Activated CD4-positive, alpha-beta T cell treated with anti-CD3 and anti-CD28 coated beads, Interleukin-2, amount 10 ng/mL, durations not matched to agents 7 days and 5 days (primary cell): Measurements from ENCODE around the gene UPK3B. TPM values are rescaled to one million over a fixed set of nuclear protein-coding genes. Genes with fewer than 3 reads are reported as not detected.
"Not testable (repeated sequence)": the region's sequence is repeated elsewhere in the genome, so short reads cannot be mapped to it uniquely, and the experiment has no call there.

ENCODE experiments used
- CTCF ChIA-PET: fragments of 350-600 bp; sonication (Branson Sonifier 250); formaldehyde crosslinking; loops from one replicate; lab custom pipeline; 2021; ENCODE audit warnings: antibody characterized with exemption; lab: Charles Lee
- POLR2A ChIA-PET: fragments of 350-600 bp; sonication (Branson Sonifier 250); formaldehyde crosslinking; loops from one replicate; lab custom pipeline; 2021; ENCODE audit warnings: antibody characterized with exemption; lab: Charles Lee
- DNase-seq: peaks from one replicate; pipeline ENCODE4 v3.0.0-alpha.2; 2020
- H3K27ac Mint-ChIP-seq: one replicate; pipeline ENCODE4 v1.8.0; 2021; ENCODE audit warnings: mild to moderate bottlenecking, moderate library complexity, mixed read lengths
- H3K27me3 Mint-ChIP-seq: one replicate; pipeline ENCODE4 v1.8.0; 2021; ENCODE audit warnings: mixed read lengths
- H3K36me3 Mint-ChIP-seq: one replicate; pipeline ENCODE4 v1.8.0; 2021; ENCODE audit warnings: low read depth, mixed read lengths
- H3K4me1 Mint-ChIP-seq: one replicate; pipeline ENCODE4 v1.8.0; 2021; ENCODE audit warnings: mixed read lengths
- H3K4me3 Mint-ChIP-seq: one replicate; pipeline ENCODE4 v1.8.0; 2021; ENCODE audit warnings: mild to moderate bottlenecking, moderate library complexity, mixed read lengths
- H3K9me3 Mint-ChIP-seq: one replicate; pipeline ENCODE4 v1.8.0; 2021; ENCODE audit warnings: mixed read lengths
- total RNA-seq, 2 experiments: library from RNA; stranded (reverse); gene quantifications; one replicate each; pipeline ENCODE4 v1.2.3, GENCODE V29; 2021

UPK3B gene
- 1 to 10 TPM; 1.3 to 1.5 TPM for total RNA-seq

DNA sequence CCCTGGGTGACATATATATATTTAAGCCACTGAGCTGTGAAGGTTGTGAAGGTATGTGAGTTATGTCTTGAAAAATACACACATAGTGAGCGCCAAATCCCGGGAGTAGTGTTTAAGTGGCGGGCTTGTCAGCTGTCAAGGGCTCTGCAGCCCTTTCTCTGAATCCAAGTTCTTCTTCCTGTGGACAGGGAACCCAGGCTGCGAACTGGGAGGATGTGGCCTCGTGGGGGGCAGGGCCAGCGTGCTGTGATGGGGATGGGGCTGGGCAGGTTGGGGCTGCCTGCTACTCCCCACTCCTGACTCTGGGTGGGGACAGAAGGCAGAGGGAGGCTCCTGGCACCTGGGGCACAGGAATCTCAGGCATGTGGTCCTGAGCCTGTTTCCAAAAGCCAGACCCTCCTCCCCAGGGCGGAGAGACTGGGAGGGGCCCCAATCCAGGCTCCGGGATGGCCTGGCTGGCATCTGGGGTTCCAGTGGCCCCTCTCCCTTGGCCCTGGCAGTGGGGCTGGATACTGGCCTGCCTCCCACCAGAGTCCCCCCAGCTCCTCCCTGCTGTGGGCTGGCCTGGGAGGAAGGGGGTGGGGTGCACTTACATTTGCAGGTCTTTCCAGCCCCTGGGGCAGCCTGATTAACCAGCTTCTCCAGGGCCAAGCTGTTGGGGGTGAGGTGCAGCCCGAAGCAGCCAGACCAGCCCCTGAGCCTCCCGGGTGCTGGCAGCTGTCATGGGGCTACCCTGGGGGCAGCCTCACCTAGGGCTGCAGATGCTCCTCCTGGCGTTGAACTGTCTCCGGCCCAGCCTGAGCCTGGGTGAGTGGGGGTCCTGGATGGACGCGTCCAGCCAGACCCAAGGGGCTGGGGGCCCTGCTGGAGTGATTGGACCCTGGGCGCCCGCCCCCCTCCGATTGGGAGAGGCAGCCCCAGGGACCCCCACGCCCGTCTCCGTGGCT lies at the start of gene UPK3B:
UPK3B (plus strand) TSS at position 622 of the 947 bp plus-strand sequence; CDS start at position 723, 101 bp downstream.
- H3K4me3 Mint-ChIP-seq, result no peak within 1 kb of the TSS
- CTCF ChIA-PET, result no interaction called here
- no peaks in the 10 kb centered on the region for H3K9me3 Mint-ChIP-seq
- no peak for DNase-seq
- H3K27ac Mint-ChIP-seq, result no peak within 1 kb of the TSS
- peaks cover 4% of the 10 kb centered on the region for H3K4me1 Mint-ChIP-seq
- POLR2A ChIA-PET, result interaction anchor here (0.6 kb wide), 1 partner anchor 704 kb away, joined by 3 read pairs; no protein-coding TSS in a partner anchor
- no peaks in the 10 kb centered on the region for H3K27me3 Mint-ChIP-seq
- H3K36me3 Mint-ChIP-seq, result no peaks in the 10 kb centered on the region

DNA sequence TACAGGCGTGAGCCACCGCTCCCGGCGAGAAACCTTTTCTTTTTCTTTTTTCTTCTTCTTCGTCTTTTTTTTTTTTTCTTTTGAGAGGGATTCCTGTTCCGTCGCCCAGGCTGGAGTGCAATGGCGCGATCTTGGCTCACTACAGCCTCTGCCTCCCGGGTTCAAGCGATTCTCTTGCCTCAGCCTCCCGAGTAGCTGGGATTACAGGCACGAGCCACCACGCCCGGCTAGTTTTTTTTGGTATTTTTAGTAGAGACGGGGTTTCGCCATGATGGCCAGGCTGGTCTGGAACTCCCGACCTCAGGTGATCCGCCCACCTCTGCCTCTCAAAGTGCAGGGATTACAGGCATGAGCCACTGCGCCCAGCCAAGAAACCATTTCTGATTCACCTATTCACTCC lies 49.6 kb upstream of the UPK3B start:
- H3K36me3 Mint-ChIP-seq, POLR2A ChIA-PET, H3K27me3 Mint-ChIP-seq, CTCF ChIA-PET, DNase-seq, H3K4me1 Mint-ChIP-seq, H3K27ac Mint-ChIP-seq, H3K4me3 Mint-ChIP-seq, H3K9me3 Mint-ChIP-seq: not testable (repeated sequence)

DNA sequence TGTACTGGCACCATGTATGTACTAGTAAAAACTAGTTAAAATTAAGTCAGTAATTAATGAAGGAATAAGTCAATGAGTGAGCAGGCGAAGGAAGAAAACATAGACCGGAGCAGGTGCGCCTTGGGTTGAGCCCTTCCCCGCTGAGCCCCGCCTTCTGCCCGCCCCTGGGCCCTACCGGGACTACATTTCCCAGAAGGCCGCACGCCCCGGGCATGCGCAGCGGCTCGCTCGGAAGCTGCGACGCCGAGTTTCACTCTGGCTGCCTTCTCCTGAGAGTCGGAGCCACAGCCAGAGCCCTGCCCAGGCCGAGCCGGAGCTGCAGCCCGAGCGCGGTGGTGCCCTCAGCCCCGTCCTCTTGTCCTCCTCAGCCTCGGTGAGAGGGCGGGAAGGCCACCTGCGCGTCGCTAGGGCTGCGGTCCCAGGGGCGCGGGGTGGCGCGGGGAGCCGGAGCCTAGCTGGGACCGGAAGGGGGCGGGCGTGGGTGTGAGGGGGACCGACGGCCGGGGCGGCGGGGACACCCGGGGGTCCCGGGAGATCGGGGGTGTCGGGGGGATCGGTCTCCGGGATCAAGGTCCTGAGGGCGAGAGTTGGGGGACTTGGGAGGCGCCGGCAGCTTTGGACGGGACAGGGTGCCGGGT lies 48.8 kb upstream of the UPK3B start, which contains the start of gene DTX2:
DTX2 (plus strand) TSS at position 246 of the 638 bp plus-strand sequence. CDS start 18,801 bp downstream, outside the sequence.
- POLR2A ChIA-PET, H3K27me3 Mint-ChIP-seq, CTCF ChIA-PET, H3K36me3 Mint-ChIP-seq, H3K9me3 Mint-ChIP-seq, H3K27ac Mint-ChIP-seq, H3K4me1 Mint-ChIP-seq: not testable (repeated sequence)
- peak; percentile 46 for DNase-seq
- H3K4me3 Mint-ChIP-seq, result peak within 1 kb of the TSS; percentile 59

DNA sequence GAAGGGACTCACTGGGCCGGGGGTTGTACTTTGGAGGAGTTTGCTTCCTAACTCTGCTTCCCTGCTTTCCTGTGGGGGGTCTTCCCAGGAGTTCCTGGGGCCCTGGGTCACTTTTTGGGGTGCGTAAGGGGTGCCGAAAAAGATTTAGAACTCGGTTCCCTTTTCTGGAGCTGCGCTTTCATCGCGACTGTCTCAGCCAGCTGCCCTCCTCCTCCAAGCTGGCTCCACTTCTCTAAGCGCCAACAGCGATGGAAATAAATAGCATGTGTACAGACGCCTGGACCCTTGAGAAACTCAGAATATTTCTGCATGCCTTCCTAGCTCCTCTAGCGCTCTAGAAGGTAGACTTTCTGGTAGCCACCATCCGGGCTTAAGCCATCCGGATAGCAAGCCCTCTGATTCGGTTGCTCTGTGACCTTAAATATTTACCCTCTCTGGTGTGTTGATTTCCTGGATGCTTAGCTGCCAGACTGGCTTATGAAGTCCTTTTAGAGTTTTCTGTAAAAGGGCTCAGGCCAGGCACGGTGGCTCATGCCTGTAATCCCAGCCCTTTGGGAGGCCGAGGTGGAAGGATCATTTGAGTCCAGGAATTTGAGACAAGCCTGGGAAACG lies 48.0 kb upstream of the UPK3B start:
- DNase-seq, H3K27me3 Mint-ChIP-seq, H3K36me3 Mint-ChIP-seq, H3K9me3 Mint-ChIP-seq, CTCF ChIA-PET, H3K27ac Mint-ChIP-seq, H3K4me3 Mint-ChIP-seq, H3K4me1 Mint-ChIP-seq, POLR2A ChIA-PET: not testable (repeated sequence)

- CTCF ChIA-PET, H3K4me1 Mint-ChIP-seq, H3K9me3 Mint-ChIP-seq, H3K27ac Mint-ChIP-seq, H3K4me3 Mint-ChIP-seq, H3K27me3 Mint-ChIP-seq, POLR2A ChIA-PET, H3K36me3 Mint-ChIP-seq, DNase-seq: not testable (repeated sequence)
These were observed 45.4 kb upstream of the UPK3B start for GRCh38 chr7:76464959-76465358.

DNA sequence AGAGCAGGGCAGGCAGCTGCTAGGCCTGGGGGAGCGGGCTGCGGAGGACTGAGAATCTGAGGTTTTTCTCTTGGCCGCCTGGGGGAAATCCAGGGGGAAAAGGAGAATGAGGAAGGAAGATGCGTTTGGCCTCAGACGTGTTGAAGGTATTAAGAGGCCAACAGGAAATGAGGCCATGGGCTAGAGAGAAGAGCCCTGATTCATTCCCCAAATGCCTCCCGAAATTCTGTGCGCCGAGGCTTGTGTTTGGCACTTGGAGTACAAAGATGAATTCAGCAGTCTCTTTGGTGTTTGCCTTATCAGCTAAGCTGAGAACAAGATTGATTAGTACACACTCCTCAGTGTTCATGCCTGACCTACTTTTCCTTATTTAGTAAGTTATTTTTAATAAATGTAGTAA lies 44.4 kb upstream of the UPK3B start:
- H3K4me3 Mint-ChIP-seq, H3K27ac Mint-ChIP-seq, CTCF ChIA-PET, POLR2A ChIA-PET, DNase-seq, H3K36me3 Mint-ChIP-seq, H3K27me3 Mint-ChIP-seq, H3K9me3 Mint-ChIP-seq, H3K4me1 Mint-ChIP-seq: not testable (repeated sequence)

DNA sequence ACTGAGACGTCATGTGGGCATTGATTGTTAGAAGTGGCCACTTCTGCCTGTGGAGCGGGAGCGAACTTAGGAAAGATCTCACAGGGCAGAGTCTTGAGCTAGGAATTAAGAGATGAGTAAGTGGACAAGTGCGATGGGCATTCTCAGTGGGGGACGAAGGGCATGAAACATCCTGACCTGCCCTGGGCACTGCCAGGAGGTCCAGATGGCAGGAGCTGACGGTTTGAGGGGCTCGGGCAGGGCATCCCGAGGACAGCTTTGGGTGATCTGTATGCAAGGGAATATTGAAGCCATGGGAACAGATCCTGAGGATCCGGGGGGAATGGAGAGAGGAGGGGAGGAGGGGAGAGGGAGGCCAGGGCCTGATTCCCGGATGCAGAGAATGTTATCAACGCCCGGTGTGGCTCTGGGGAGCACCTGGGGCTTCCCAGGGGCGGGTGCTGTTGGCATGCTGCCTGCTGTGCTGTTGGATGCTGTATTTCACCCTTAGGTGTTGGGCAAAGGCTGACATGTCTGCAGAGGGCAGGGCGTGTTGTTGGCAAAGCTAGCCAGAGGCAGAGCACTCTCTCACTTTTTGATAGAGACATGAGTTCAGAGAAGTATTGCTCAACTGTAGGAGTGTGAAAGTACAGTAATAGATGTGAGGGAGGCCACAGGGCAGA lies 42.5 kb upstream of the UPK3B start:
- H3K9me3 Mint-ChIP-seq, H3K4me1 Mint-ChIP-seq, POLR2A ChIA-PET, H3K27me3 Mint-ChIP-seq, H3K36me3 Mint-ChIP-seq, DNase-seq, H3K4me3 Mint-ChIP-seq, H3K27ac Mint-ChIP-seq, CTCF ChIA-PET: not testable (repeated sequence)

DNA sequence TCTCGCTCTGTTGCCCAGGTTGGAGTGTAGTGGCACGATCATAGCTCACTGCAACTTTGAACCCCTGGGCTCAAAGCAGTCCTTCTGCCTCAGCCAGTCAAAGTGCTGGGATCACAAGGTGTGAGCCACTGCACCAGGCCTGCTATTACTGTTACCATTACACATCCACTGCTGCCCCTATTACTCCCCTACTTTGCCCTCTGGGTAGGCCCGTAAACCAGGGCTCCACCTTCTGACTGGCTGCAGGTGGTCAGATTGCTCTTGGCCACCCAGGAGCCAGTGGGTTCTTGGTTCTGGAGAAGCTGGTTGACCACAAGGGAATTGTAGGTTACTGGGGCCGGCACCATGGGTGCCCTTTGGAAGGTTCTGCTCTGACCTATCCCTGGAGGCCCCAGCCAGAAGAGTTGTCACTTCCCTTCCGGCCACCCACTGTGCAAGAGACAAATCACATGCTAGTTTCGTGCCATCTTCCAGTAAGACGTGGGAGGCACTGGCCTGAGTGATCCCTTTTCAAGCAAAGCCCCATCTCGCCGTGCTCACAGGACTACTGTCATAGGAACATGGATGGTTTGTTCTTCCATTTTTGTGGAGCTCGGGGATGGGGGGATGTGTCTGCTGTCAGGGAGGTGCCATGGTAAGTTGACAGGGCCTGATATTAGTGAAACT lies 38.7 kb upstream of the UPK3B start:
- H3K4me3 Mint-ChIP-seq, POLR2A ChIA-PET, H3K9me3 Mint-ChIP-seq, H3K4me1 Mint-ChIP-seq, H3K27me3 Mint-ChIP-seq, CTCF ChIA-PET, DNase-seq, H3K27ac Mint-ChIP-seq, H3K36me3 Mint-ChIP-seq: not testable (repeated sequence)

- H3K27ac Mint-ChIP-seq, H3K4me3 Mint-ChIP-seq, CTCF ChIA-PET, H3K36me3 Mint-ChIP-seq, DNase-seq, H3K27me3 Mint-ChIP-seq, H3K4me1 Mint-ChIP-seq, POLR2A ChIA-PET, H3K9me3 Mint-ChIP-seq: not testable (repeated sequence)
These were observed 37.3 kb upstream of the UPK3B start for GRCh38 chr7:76473097-76473496.

- DNase-seq, H3K27ac Mint-ChIP-seq, POLR2A ChIA-PET, H3K27me3 Mint-ChIP-seq, H3K4me1 Mint-ChIP-seq, H3K4me3 Mint-ChIP-seq, H3K36me3 Mint-ChIP-seq, H3K9me3 Mint-ChIP-seq, CTCF ChIA-PET: not testable (repeated sequence)
These were observed 34.1 kb upstream of the UPK3B start for GRCh38 chr7:76476280-76476679.

GRCh38 chr7:76476742-76477474 lies 33.4 kb upstream of the UPK3B start:
- POLR2A ChIA-PET, H3K27ac Mint-ChIP-seq: not testable (repeated sequence)

DNA sequence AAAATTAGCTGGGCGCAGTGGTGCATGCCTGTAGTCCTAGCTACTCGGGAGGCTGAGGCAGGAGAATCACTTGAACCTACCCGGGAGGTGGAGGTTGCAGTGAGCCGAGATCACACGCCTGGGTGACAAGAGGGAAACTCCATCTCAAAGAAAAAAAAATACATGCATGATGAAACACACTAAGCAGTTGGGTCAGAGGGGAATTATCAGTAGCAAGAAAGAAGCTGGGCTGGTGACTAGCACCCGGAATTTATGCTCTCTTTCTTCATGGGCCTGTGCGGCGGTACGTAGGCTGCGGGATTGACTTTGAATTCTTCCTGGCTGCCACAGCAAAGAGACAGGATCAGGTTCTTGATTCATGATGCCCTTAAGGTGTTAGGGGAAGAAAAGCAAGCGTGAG lies 30.7 kb upstream of the UPK3B start:
- not testable (repeated sequence) for H3K4me3 Mint-ChIP-seq
- peaks cover 12% of the 10 kb centered on the region for H3K36me3 Mint-ChIP-seq

More at GRCh38 chr7:76476742-76477474, 33.4 kb upstream of the UPK3B start:
- H3K4me1 Mint-ChIP-seq, H3K36me3 Mint-ChIP-seq, H3K9me3 Mint-ChIP-seq, DNase-seq, H3K4me3 Mint-ChIP-seq, H3K27me3 Mint-ChIP-seq, CTCF ChIA-PET: not testable (repeated sequence)

More for the DNA sequence above, 30.7 kb upstream of the UPK3B start:
- H3K4me1 Mint-ChIP-seq, POLR2A ChIA-PET, H3K27ac Mint-ChIP-seq, DNase-seq, CTCF ChIA-PET, H3K27me3 Mint-ChIP-seq, H3K9me3 Mint-ChIP-seq: not testable (repeated sequence)
